ENCODE measurements around the gene NOCT.

DNA sequence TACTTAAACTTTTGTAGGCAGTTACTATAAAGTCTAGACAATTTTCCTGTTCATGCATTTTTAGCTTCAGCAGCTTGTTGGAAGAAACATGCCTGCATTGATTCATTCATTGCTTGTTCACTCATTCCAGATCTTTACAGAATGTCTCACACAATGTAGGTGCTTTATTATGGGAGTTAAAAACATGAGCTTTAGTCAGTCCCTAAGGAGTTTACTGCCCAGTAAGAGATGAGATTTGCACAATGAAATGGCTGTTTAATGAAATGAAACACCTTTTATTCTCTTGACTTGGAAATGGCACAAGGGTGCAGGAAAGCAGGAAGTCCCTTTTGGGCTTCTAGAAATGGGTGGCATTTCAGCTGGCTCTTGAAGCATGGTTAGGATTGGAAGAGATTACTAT, 2.9 kb downstream of the NOCT start:
- no peak for TF ChIP-seq CTCF (IDR thresholded peaks at IDR 0.05; ENCODE audit: poor library complexity)
- no peak for TF ChIP-seq EZH2 (IDR thresholded peaks at IDR 0.05; ENCODE audit: borderline replicate concordance)
- TF ChIP-seq EZH2phosphoT487 (IDR thresholded peaks at IDR 0.05; ENCODE audit: low read depth, severe bottlenecking, unreplicated experiment), result no peak

All from hepatocyte (in vitro differentiated cells).